Coronary artery (tissue), 2 donors: ENCODE measurements around the gene NKD1.

Experiments used
- DNase-seq: peaks from one replicate; pipeline ENCODE4 v3.0.0-alpha.2; 2017; ENCODE audit warnings: low spot score
- H3K27ac ChIP-seq, 2 donors: fragments of 200-600 bp; sonication (generic); one replicate each; pipeline ENCODE4 v1.5.1; 2016 to 2019
- H3K4me3 ChIP-seq: fragments of 200-600 bp; sonication (generic); 2 replicates; pipeline ENCODE4 v1.5.1; 2016; ENCODE audit warnings: mild to moderate bottlenecking, moderate library complexity
- CTCF ChIP-seq: fragments of 200-600 bp; sonication (generic); IDR thresholded peaks from one replicate; pipeline ENCODE4 v1.5.1; 2019; ENCODE audit warnings: antibody characterized with exemption

Gene NKD1

GRCh38 chr16:50634090-50634489, 85.9 kb downstream of the NKD1 start:
- H3K4me3 ChIP-seq: no peak overlapping the region
- no peak for DNase-seq
- H3K27ac ChIP-seq: no peak overlapping the region
- no peak for TF ChIP-seq CTCF

- no peak overlapping the region for H3K27ac ChIP-seq
- no peak overlapping the region for H3K4me3 ChIP-seq
- DNase-seq: no peak
- TF ChIP-seq CTCF: no peak
Measured at GRCh38 chr16:50634947-50635346, 86.8 kb downstream of the NKD1 start.

- H3K4me3 ChIP-seq: no peak overlapping the region
- TF ChIP-seq CTCF: no peak
- no peak for DNase-seq
- no peak overlapping the region for H3K27ac ChIP-seq
Measured at GRCh38 chr16:50635505-50636392, 87.6 kb downstream of the NKD1 start.

- no peak for TF ChIP-seq CTCF
- no peak overlapping the region for H3K4me3 ChIP-seq
- no peak for DNase-seq
- no peak overlapping the region for H3K27ac ChIP-seq
Measured at GRCh38 chr16:50636753-50637374, 88.7 kb downstream of the NKD1 start.

- no peak for DNase-seq
- no peak for TF ChIP-seq CTCF
- Histone ChIP-seq H3K27ac (no peak overlapping the region), H3K4me3 (no peak overlapping the region)
Measured at GRCh38 chr16:50637716-50638602, 89.8 kb downstream of the NKD1 start.

- H3K4me3 ChIP-seq: no peak overlapping the region
- no peak overlapping the region for H3K27ac ChIP-seq
- DNase-seq: no peak
- no peak for TF ChIP-seq CTCF
Measured at GRCh38 chr16:50638816-50639670, 90.8 kb downstream of the NKD1 start.
